Activated CD4-positive, CD25-positive, alpha-beta regulatory T cell treated with anti-CD3 and anti-CD28 coated beads, Interleukin-2, amount 50 U/mL, for 16 hours (primary cell): ENCODE data around the gene ZIC2.

Source experiments
- DNase-seq: peaks from one replicate; pipeline ENCODE4 v3.0.0-alpha.2; 2020; ENCODE audit warnings: low read depth, low spot score

Gene ZIC2

GRCh38 chr13:99985886-99986527, 4.4 kb downstream of the ZIC2 start:
- DNase-seq = no peak

GRCh38 chr13:99986741-99987140, 5.2 kb downstream of the ZIC2 start:
- DNase-seq = no peak

GRCh38 chr13:99987154-99988019, 5.8 kb downstream of the ZIC2 start:
- no peak for DNase-seq

GRCh38 chr13:99988529-99989275, 7.1 kb downstream of the ZIC2 start:
- DNase-seq = no peak

GRCh38 chr13:99989276-99990125, 7.9 kb downstream of the ZIC2 start:
- DNase-seq = no peak

GRCh38 chr13:99990126-99990977, 8.8 kb downstream of the ZIC2 start:
- no peak for DNase-seq

- DNase-seq = no peak
Measured at GRCh38 chr13:99991013-99991827, 9.6 kb downstream of the ZIC2 start.

- DNase-seq = no peak
Measured at GRCh38 chr13:99991828-99992775, 10.5 kb downstream of the ZIC2 start.

GRCh38 chr13:99992949-99993351, 11.4 kb downstream of the ZIC2 start:
- DNase-seq = no peak

GRCh38 chr13:99993660-99994637, 12.4 kb downstream of the ZIC2 start:
- DNase-seq = no peak

GRCh38 chr13:99994638-99995020, 13.0 kb downstream of the ZIC2 start:
- DNase-seq = no peak

- DNase-seq = no peak
Measured at GRCh38 chr13:99995104-99995588, 13.6 kb downstream of the ZIC2 start.

GRCh38 chr13:99995589-99996380, 14.2 kb downstream of the ZIC2 start:
- no peak for DNase-seq

- DNase-seq = no peak
Measured at GRCh38 chr13:99996381-99996973, 14.9 kb downstream of the ZIC2 start.

GRCh38 chr13:99997702-99998214, 16.2 kb downstream of the ZIC2 start:
- no peak for DNase-seq

- no peak for DNase-seq
Measured at GRCh38 chr13:99998261-99998660, 16.7 kb downstream of the ZIC2 start.
